ENCODE measurements around the gene LPP. TPM values are rescaled to one million over a fixed set of nuclear protein-coding genes. Genes with fewer than 3 reads are reported as not detected.
A peak's percentile ranks its signal among the peaks of the same experiment; 100 is the strongest.

The LPP gene
- total and polyA plus RNA-seq, 2 donors (not counting 1 experiment from before 2014, with no cell fraction given), result 7.6 to 81.7 TPM

DNA sequence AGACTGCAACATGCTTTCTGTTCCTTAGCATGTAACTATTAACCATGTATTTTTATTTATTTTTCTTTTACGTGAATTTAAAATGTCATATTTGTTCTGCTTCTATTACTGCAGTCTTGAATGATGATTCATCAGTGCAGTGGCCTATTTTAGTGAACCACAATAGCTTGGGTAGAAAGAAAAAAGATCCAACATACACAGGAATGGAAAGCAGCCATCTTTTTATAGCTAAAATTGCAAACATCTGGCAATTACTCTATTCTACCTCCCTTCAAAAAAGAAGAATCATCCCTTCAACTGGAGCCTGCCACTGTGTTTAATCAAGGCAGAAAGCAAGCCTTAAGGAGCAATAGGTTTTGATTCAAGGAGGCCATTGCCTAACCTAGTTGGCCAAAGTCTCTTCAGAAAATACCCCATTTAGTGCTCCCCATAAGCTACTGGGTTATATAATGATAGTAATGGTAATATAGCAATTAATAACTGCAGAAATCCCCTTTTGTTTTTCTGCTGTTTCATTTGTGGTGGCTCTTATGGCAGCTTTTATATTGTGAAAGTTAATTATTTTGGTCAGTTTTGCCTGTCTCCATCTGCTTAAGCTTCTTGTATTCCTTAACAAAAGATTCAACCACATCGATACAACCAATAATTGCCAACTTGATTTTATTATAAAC is 267.3 kb downstream of the LPP start:
- no peaks in the 10 kb centered on the region for H3K27me3 ChIP-seq (replicated peaks in 1 of 4; ENCODE audit: control extremely low read depth in 1 of 4, control insufficient read depth in 3 of 4, insufficient read depth in 4 of 4, low read length in 3 of 4)
- peak overlapping the region; percentile 89 to 94 for H3K27ac ChIP-seq (ENCODE audit: low read length in 2 of 2)
- peaks cover 65 to 79% of the 10 kb centered on the region in 2 donors for H3K4me1 ChIP-seq (ENCODE audit: control insufficient read depth in 2 of 2, insufficient read depth in 2 of 2, low read length in 2 of 2)
- ChIA-PET CTCF (interaction anchor here (0.9 to 4.3 kb wide), 15 partner anchors 10 to 682 kb away, joined by 3 to 21 read pairs (median 5); no protein-coding TSS in a partner anchor), POLR2A (interaction anchor here (0.6 to 2.7 kb wide), 8 partner anchors 9 to 681 kb away, joined by 3 to 19 read pairs (median 6); no protein-coding TSS in a partner anchor)
- no peaks in the 10 kb centered on the region for H4K20me1 ChIP-seq (ENCODE audit: control insufficient read depth, insufficient read depth, low read length, poor library complexity, severe bottlenecking)
- H3K4me1 Mint-ChIP-seq, result peaks cover 90% of the 10 kb centered on the region
- H3K4me2 ChIP-seq (replicated peaks; ENCODE audit: low read depth, low read length, poor library complexity, severe bottlenecking), result peak overlapping the region; percentile 68
- H3K4me3 Mint-ChIP-seq, result peak overlapping the region; percentile 74
- TF ChIP-seq EZH2 (IDR thresholded peaks at IDR 0.05; ENCODE audit: borderline replicate concordance, insufficient read depth, low read depth, low read length, poor library complexity, severe bottlenecking), result no peak
- TF ChIP-seq, protein P1, sequence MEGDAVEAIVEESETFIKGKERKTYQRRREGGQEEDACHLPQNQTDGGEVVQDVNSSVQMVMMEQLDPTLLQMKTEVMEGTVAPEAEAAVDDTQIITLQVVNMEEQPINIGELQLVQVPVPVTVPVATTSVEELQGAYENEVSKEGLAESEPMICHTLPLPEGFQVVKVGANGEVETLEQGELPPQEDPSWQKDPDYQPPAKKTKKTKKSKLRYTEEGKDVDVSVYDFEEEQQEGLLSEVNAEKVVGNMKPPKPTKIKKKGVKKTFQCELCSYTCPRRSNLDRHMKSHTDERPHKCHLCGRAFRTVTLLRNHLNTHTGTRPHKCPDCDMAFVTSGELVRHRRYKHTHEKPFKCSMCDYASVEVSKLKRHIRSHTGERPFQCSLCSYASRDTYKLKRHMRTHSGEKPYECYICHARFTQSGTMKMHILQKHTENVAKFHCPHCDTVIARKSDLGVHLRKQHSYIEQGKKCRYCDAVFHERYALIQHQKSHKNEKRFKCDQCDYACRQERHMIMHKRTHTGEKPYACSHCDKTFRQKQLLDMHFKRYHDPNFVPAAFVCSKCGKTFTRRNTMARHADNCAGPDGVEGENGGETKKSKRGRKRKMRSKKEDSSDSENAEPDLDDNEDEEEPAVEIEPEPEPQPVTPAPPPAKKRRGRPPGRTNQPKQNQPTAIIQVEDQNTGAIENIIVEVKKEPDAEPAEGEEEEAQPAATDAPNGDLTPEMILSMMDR (IDR thresholded peaks at IDR 0.05), result no peak
- H3K9me3 Mint-ChIP-seq (ENCODE audit: insufficient read depth), result peaks cover 4% of the 10 kb centered on the region
- H3K9ac ChIP-seq (ENCODE audit: low read length), result peak overlapping the region; percentile 20
- no peak overlapping the region for H2AFZ ChIP-seq (ENCODE audit: insufficient read depth, low read depth, low read length, poor library complexity, severe bottlenecking)
- intact Hi-C loops (cut with micrococcal nuclease), result no loop called here
- H3K36me3 ChIP-seq (replicated peaks in 1 of 2; ENCODE audit: control extremely low read depth in 1 of 2, control insufficient read depth in 1 of 2, extremely low read depth in 1 of 2, insufficient read depth in 2 of 2, low read length in 1 of 2), result no peaks in the 10 kb centered on the region
- no peaks in the 10 kb centered on the region for H3K9me3 ChIP-seq (ENCODE audit: control extremely low read depth in 1 of 3, control insufficient read depth in 2 of 3, insufficient read depth in 1 of 3, low read length in 2 of 3)
- no CpG with 5 or more reads among the region's 2 CpGs for WGBS (ENCODE audit: insufficient coverage)
- peak overlapping the region in 1 of 5 experiments; percentile 47 for H3K4me3 ChIP-seq (ENCODE audit: control extremely low read depth in 1 of 5, extremely low read depth in 1 of 5, insufficient read depth in 1 of 5, low read depth in 2 of 5, low read length in 4 of 5)
- H3K79me2 ChIP-seq (ENCODE audit: control insufficient read depth, insufficient read depth, low read length), result peaks cover 8% of the 10 kb centered on the region
- H3K27me3 Mint-ChIP-seq, result no peaks in the 10 kb centered on the region
- DNase-seq (no peak), ATAC-seq (ENCODE audit: low read depth) (peak; percentile 9)
- H3K27ac Mint-ChIP-seq, result peak overlapping the region; percentile 98
